ENCODE results near the gene AP2A1.

Gene AP2A1

GRCh38 chr19:49771674-49772139 is 4.9 kb downstream of the AP2A1 start:
- TF ChIP-seq CTCF (conservative IDR thresholded peaks at IDR 0.05; ENCODE audit: low read depth, low read length): no peak
- peaks cover 13% of the 10 kb centered on the region; the same call in 1 of the 2 replicates for H3K79me2 ChIP-seq (ENCODE audit: insufficient read depth, low read depth)

GRCh38 chr19:49772850-49773432 is 6.1 kb downstream of the AP2A1 start:
- Histone ChIP-seq H3K4me2 (no peak overlapping the region), H3K4me1 (ENCODE audit: low read depth, poor library complexity, severe bottlenecking) (no peaks in the 10 kb centered on the region), H3K36me3 (ENCODE audit: insufficient read depth) (no peaks in the 10 kb centered on the region), H3K79me2 (ENCODE audit: insufficient read depth, low read depth) (0 out of 2 replicates have a peak, but pooled peaks cover 8% of the 10 kb centered on the region), H3K4me3 (IDR thresholded peaks at IDR 0.05; ENCODE audit: insufficient read depth, low read depth, low read length) (no peak overlapping the region), H4K20me1 (ENCODE audit: insufficient read depth) (no peaks in the 10 kb centered on the region), H3K27me3 (ENCODE audit: insufficient read depth, low read depth) (no peaks in the 10 kb centered on the region), H3K27ac (no peak overlapping the region), H2AFZ (ENCODE audit: low read depth) (no peak overlapping the region), H3K9ac (no peak overlapping the region)
- TF ChIP-seq CTCF (conservative IDR thresholded peaks at IDR 0.05; ENCODE audit: low read depth, low read length): no peak

More at GRCh38 chr19:49771674-49772139, 4.9 kb downstream of the AP2A1 start:
- no peaks in the 10 kb centered on the region for H3K27me3 ChIP-seq (ENCODE audit: insufficient read depth, low read depth)
- no peaks in the 10 kb centered on the region for H4K20me1 ChIP-seq (ENCODE audit: insufficient read depth)
- H3K4me3 ChIP-seq (IDR thresholded peaks at IDR 0.05; ENCODE audit: insufficient read depth, low read depth, low read length): no peak overlapping the region
- no peak overlapping the region for H2AFZ ChIP-seq (ENCODE audit: low read depth)
- no peak overlapping the region for H3K27ac ChIP-seq
- H3K9ac ChIP-seq: no peak overlapping the region
- H3K4me2 ChIP-seq: no peak overlapping the region
- H3K4me1 ChIP-seq (ENCODE audit: low read depth, poor library complexity, severe bottlenecking): no peaks in the 10 kb centered on the region
- H3K36me3 ChIP-seq (ENCODE audit: insufficient read depth): no peaks in the 10 kb centered on the region

GRCh38 chr19:49773663-49774350 is 7.0 kb downstream of the AP2A1 start:
- Histone ChIP-seq H3K27ac (no peak overlapping the region), H2AFZ (ENCODE audit: low read depth) (no peak overlapping the region), H3K4me1 (ENCODE audit: low read depth, poor library complexity, severe bottlenecking) (no peaks in the 10 kb centered on the region), H3K4me3 (IDR thresholded peaks at IDR 0.05; ENCODE audit: insufficient read depth, low read depth, low read length) (no peak overlapping the region), H3K27me3 (ENCODE audit: insufficient read depth, low read depth) (no peaks in the 10 kb centered on the region), H3K36me3 (ENCODE audit: insufficient read depth) (no peaks in the 10 kb centered on the region), H3K9ac (no peak overlapping the region), H3K79me2 (ENCODE audit: insufficient read depth, low read depth) (0 out of 2 replicates have a peak, but pooled peaks cover 6% of the 10 kb centered on the region), H4K20me1 (ENCODE audit: insufficient read depth) (no peaks in the 10 kb centered on the region), H3K4me2 (no peak overlapping the region)
- TF ChIP-seq CTCF (conservative IDR thresholded peaks at IDR 0.05; ENCODE audit: low read depth, low read length): no peak

- Histone ChIP-seq H3K4me1 (ENCODE audit: low read depth, poor library complexity, severe bottlenecking) (no peaks in the 10 kb centered on the region), H3K4me3 (IDR thresholded peaks at IDR 0.05; ENCODE audit: insufficient read depth, low read depth, low read length) (no peak overlapping the region), H2AFZ (ENCODE audit: low read depth) (no peak overlapping the region), H3K79me2 (ENCODE audit: insufficient read depth, low read depth) (no peaks in the 10 kb centered on the region), H3K27me3 (ENCODE audit: insufficient read depth, low read depth) (no peaks in the 10 kb centered on the region), H4K20me1 (ENCODE audit: insufficient read depth) (no peaks in the 10 kb centered on the region), H3K27ac (no peak overlapping the region), H3K4me2 (no peak overlapping the region), H3K9ac (no peak overlapping the region), H3K36me3 (ENCODE audit: insufficient read depth) (no peaks in the 10 kb centered on the region)
- TF ChIP-seq CTCF (conservative IDR thresholded peaks at IDR 0.05; ENCODE audit: low read depth, low read length): no peak
Measured at GRCh38 chr19:49774969-49775368, 8.2 kb downstream of the AP2A1 start.

Data from KMS-11 (cell line).